ENCODE measurements around the gene ASNSD1. TPM values are rescaled to one million over a fixed set of nuclear protein-coding genes. Genes with fewer than 3 reads are reported as not detected.

The ASNSD1 gene
- total RNA-seq, 1 donor from 2014 or later: 39.5 TPM

DNA sequence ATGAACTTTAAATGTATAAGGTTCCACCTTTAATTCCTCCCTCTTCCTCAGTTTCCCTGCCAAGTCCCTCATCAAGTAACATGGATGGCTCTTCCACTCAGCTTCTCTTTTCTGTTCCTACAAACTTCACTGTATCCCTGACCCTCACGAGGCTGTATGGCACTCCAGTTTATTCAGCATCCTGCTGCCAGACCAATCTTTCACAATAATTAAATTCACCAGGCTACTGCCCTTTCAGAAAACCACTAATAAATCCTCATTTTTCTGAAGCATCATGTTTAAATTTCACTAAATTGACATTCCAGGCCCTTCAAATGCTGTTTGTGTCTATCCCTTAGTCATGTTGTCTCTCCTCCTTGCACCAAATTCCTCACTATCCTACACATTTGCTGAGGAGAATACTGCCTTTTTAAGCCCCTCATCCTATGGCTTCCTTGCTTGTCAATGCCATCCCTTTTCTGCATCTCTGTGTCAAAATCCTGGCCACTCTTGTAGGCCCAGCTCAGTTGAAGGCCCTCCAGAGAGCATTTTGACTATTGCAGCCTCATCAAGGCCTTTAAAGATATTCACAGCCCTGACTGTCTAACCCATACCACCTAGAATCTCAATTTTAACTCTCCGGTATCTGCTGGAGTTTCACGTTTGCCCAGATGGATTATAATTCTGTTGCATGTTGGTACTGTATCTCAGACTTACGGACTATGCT, 22.8 kb upstream of the ASNSD1 start:
- no peaks in the 10 kb centered on the region for H3K9me3 Mint-ChIP-seq (ENCODE audit: low read depth)
- no peak for DNase-seq (ENCODE audit: low spot score)
- H3K27me3 Mint-ChIP-seq (ENCODE audit: low read depth): no peaks in the 10 kb centered on the region
- H3K27ac Mint-ChIP-seq (ENCODE audit: unreplicated experiment): no peak overlapping the region
- no peak overlapping the region for H3K4me3 Mint-ChIP-seq (ENCODE audit: unreplicated experiment)
- H3K36me3 Mint-ChIP-seq (ENCODE audit: low read depth): no peaks in the 10 kb centered on the region
- H3K4me1 Mint-ChIP-seq (ENCODE audit: low read depth): peaks cover 10% of the 10 kb centered on the region
- TF ChIP-seq, protein P1, sequence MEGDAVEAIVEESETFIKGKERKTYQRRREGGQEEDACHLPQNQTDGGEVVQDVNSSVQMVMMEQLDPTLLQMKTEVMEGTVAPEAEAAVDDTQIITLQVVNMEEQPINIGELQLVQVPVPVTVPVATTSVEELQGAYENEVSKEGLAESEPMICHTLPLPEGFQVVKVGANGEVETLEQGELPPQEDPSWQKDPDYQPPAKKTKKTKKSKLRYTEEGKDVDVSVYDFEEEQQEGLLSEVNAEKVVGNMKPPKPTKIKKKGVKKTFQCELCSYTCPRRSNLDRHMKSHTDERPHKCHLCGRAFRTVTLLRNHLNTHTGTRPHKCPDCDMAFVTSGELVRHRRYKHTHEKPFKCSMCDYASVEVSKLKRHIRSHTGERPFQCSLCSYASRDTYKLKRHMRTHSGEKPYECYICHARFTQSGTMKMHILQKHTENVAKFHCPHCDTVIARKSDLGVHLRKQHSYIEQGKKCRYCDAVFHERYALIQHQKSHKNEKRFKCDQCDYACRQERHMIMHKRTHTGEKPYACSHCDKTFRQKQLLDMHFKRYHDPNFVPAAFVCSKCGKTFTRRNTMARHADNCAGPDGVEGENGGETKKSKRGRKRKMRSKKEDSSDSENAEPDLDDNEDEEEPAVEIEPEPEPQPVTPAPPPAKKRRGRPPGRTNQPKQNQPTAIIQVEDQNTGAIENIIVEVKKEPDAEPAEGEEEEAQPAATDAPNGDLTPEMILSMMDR (IDR thresholded peaks at IDR 0.05): no peak

DNA sequence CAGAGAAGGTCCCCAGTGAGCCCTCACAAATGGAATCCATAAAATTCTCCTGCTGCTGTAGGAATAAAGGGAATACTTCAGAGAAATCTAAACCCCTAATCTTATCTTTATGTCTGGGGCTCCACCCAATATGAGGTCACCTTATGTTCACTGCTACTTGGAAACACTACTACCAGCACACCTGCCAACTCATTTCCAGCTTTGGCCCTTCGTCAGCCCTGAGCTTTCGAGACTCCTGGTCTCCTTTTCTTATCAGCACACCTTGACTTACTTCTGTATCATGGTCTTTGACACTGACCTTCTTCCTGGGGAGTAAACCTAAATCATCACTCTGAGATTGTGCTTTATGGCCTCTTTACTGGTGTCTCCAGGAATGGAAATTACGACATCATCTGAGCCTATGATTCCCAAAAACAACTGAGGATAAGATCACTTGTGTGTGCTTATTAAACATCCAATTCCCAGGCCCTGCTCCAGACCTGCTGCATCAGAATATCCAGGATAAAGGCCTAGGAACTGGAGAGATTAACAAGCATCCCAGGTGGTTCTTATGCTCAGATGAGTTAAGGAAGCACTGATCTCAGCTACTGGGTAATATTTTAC, 22.2 kb upstream of the ASNSD1 start:
- H3K27ac Mint-ChIP-seq (ENCODE audit: unreplicated experiment): no peak overlapping the region
- TF ChIP-seq, protein P1 (IDR thresholded peaks at IDR 0.05): no peak
- no peak for DNase-seq (ENCODE audit: low spot score)
- H3K4me1 Mint-ChIP-seq (ENCODE audit: low read depth): peaks cover 7% of the 10 kb centered on the region
- no peaks in the 10 kb centered on the region for H3K27me3 Mint-ChIP-seq (ENCODE audit: low read depth)
- no peaks in the 10 kb centered on the region for H3K36me3 Mint-ChIP-seq (ENCODE audit: low read depth)
- H3K9me3 Mint-ChIP-seq (ENCODE audit: low read depth): no peaks in the 10 kb centered on the region
- H3K4me3 Mint-ChIP-seq (ENCODE audit: unreplicated experiment): no peak overlapping the region

DNA sequence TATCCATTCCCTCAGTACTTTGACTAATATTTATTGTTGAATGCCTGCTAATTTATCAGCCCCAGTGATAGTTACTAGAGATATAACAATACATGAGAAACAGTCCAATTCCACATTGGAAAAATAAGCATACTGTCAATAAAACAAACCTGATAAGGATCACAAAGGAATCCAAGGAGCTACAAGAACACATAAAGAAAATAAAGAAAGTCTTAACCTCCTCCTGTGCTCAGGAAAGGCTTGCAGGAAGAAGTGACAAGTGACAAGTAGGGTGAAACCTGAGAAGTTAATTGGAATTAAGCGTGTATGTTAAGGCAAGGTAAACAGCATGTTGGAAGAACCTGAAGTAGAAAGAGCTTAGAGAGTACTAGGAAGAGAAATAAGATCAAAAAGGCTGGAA, 20.3 kb upstream of the ASNSD1 start:
- no peak overlapping the region for H3K27ac Mint-ChIP-seq (ENCODE audit: unreplicated experiment)
- TF ChIP-seq, protein P1 (IDR thresholded peaks at IDR 0.05): no peak
- H3K4me3 Mint-ChIP-seq (ENCODE audit: unreplicated experiment): no peak overlapping the region
- no peaks in the 10 kb centered on the region for H3K36me3 Mint-ChIP-seq (ENCODE audit: low read depth)
- no peak for DNase-seq (ENCODE audit: low spot score)
- H3K27me3 Mint-ChIP-seq (ENCODE audit: low read depth): no peaks in the 10 kb centered on the region
- H3K4me1 Mint-ChIP-seq (ENCODE audit: low read depth): no peaks in the 10 kb centered on the region
- H3K9me3 Mint-ChIP-seq (ENCODE audit: low read depth): no peaks in the 10 kb centered on the region

DNA sequence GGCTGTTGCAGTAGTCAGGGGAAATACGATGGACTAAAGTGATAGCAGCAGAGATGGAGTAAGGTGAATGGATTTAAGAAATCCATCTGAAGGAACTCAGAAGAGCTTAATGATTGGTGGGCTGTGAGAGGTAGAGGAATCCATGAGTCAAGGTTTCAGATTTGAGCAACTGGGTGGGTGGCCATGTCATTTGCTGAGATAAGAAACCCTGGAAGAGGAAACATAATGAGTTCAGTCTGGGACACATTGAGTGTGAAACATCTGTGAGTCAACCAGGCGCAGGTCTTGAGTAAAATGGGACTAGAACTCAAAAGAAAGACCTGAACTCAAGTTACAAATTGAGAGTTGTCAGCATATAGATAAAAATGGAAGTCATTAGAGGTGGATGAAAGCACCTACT, 19.7 kb upstream of the ASNSD1 start:
- DNase-seq (ENCODE audit: low spot score): no peak
- Mint-ChIP-seq H3K36me3 (ENCODE audit: low read depth) (no peaks in the 10 kb centered on the region), H3K27me3 (ENCODE audit: low read depth) (no peaks in the 10 kb centered on the region), H3K4me3 (ENCODE audit: unreplicated experiment) (no peak overlapping the region), H3K4me1 (ENCODE audit: low read depth) (no peaks in the 10 kb centered on the region), H3K27ac (ENCODE audit: unreplicated experiment) (no peak overlapping the region), H3K9me3 (ENCODE audit: low read depth) (no peaks in the 10 kb centered on the region)
- TF ChIP-seq, protein P1 (IDR thresholded peaks at IDR 0.05): no peak

DNA sequence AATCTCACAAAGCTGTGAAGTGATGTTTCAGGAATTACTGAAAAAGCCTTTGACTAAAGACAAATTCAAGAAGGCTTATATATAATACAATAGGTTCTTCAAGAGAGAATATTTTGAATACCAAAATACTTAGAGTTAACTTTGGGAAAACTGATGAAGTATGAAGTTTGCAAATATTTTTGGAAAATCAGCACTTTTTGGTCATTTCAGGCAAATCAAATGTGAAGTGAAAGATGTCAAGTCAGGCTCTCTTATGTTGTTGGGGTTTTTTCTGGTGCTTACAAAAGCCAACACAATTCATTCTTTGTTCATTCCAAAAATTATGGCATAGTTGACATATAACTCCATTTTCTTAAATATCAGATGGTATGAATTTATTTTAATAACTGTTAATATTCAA, 14.7 kb upstream of the ASNSD1 start:
- TF ChIP-seq, protein P1 (IDR thresholded peaks at IDR 0.05): no peak
- Mint-ChIP-seq H3K4me3 (ENCODE audit: unreplicated experiment) (no peak overlapping the region), H3K9me3 (ENCODE audit: low read depth) (peaks cover 4% of the 10 kb centered on the region), H3K36me3 (ENCODE audit: low read depth) (no peaks in the 10 kb centered on the region), H3K27ac (ENCODE audit: unreplicated experiment) (no peak overlapping the region), H3K27me3 (ENCODE audit: low read depth) (no peaks in the 10 kb centered on the region), H3K4me1 (ENCODE audit: low read depth) (no peaks in the 10 kb centered on the region)
- DNase-seq (ENCODE audit: low spot score): no peak

Measured in chondrocyte (in vitro differentiated cells).